GM12878 (cell line): ENCODE measurements around the gene MAP6D1.
"Not testable (repeated sequence)": the region's sequence is repeated elsewhere in the genome, so short reads cannot be mapped to it uniquely, and the experiment has no call there.

Experiments
- ATF2 ChIP-seq: IDR thresholded peaks from 2 replicates; pipeline ENCODE4 v1.6.1; 2012; ENCODE audit warnings: low read length, inconsistent platforms
- CTCF ChIP-seq, 3 experiments: IDR thresholded peaks in 2 of 3; conservative IDR thresholded peaks in 1 of 3; 2 replicates each; pipeline ENCODE4 v1.5.1; 2011; ENCODE audit warnings: low read depth in 3 of 3, low read length in 3 of 3, mild to moderate bottlenecking in 3 of 3, control low read depth in 2 of 3, moderate library complexity in 2 of 3, inconsistent platforms in 1 of 3, mixed read lengths in 1 of 3; ENCODE audit not compliant: control insufficient read depth in 2 of 3, insufficient read depth in 1 of 3; ENCODE audit errors: extremely low read depth in 1 of 3

- TF ChIP-seq CTCF (IDR thresholded peaks at IDR 0.05 in 2 of 3, conservative IDR thresholded peaks at IDR 0.05 in 1 of 3; ENCODE audit: control insufficient read depth in 2 of 3, extremely low read depth in 1 of 3, insufficient read depth in 1 of 3, low read depth in 3 of 3, low read length in 3 of 3); ATF2: not testable (repeated sequence)
Observed at GRCh38 chr3:183784503-183784902, 40.9 kb downstream of the MAP6D1 start.
